CD4-positive, alpha-beta T cell treated with Interleukin-15 for 1 hour (primary cell): ENCODE results near the gene CLASP2.
A peak's percentile ranks its signal among the peaks of the same experiment; 100 is the strongest.
"Not testable (repeated sequence)": the region's sequence is repeated elsewhere in the genome, so short reads cannot be mapped to it uniquely, and the experiment has no call there.

Experiments used
- DNase-seq: peaks from one replicate; pipeline ENCODE4 v3.0.0-alpha.2; 2020

CLASP2 gene

GRCh38 chr3:33682770-33683169 is 35.3 kb downstream of the CLASP2 start:
- no peak for DNase-seq

DNA sequence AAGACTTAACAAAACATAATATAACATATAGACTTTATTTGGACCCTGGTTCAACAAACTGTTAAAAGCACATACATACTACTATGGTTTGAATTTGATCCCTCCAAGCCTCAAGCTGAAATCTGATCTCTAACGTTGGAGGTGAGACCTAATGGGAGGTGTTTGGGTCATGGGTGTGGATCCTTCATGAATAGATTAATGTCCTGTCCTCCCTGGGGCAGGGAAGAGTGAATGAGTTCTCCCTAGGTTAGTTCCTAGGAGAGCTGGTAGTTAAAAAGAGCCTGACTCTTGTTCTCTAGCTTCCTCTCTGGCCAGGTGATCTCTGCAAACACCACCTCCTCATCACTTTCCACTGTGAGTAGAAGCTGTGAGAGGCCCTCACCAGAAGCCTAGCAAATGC is 36.4 kb downstream of the CLASP2 start:
- DNase-seq, result no peak

DNA sequence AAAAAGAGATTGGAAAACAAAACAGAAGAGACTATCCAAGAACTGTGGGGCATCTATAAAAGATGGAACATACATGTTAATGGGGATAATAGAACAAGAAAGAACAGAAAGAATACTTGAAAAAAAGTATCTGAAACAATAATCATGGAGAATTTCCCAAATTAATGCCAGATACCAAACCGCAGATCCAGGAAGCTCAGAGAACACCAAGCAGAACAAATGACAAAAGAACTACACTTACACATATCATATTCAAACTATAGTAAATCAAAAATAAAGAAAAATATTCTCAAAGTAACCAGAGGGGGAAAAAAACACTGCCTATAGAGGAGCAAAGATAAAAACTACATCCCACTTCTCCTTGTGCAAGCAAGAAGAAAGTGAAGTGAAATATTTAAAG is 40.0 kb downstream of the CLASP2 start:
- DNase-seq, result no peak

DNA sequence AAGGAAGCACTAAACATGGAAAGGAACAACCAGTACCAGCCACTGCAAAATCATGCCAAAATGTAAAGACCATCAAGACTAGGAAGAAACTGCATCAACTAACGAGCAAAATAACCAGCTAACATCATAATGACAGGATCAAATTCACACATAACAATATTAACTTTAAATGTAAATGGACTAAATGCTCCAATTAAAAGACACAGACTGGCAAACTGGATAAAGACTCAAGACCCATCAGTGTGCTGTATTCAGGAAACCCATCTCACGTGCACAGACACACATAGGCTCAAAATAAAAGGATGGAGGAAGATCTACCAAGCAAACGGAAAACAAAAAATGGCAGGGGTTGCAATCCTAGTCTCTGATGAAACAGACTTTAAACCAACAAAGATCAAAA is 44.6 kb downstream of the CLASP2 start:
- not testable (repeated sequence) for DNase-seq

GRCh38 chr3:33668618-33669017 is 49.4 kb downstream of the CLASP2 start:
- DNase-seq, result no peak

GRCh38 chr3:33665294-33665693 is 52.8 kb downstream of the CLASP2 start:
- no peak for DNase-seq

DNA sequence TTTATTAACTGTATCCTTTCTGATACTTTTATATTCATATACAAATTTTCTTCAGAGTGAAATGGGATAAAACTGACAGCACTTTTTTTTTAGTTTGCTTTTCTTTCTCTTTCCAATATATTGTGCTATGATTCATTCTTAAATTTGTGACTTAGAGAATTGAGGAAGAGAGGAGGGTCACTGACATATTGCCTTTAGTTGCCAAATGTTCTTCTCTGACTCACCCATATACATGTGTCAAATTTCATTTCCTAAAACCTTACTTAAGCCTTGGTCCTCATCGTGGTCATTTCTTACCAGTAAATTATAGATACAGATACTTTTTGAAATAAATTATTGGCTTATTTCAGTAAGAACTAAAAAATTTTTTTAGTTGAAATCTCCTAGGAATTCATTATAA is 53.9 kb downstream of the CLASP2 start:
- no peak for DNase-seq

GRCh38 chr3:33663042-33663441 is 55.0 kb downstream of the CLASP2 start:
- no peak for DNase-seq

DNA sequence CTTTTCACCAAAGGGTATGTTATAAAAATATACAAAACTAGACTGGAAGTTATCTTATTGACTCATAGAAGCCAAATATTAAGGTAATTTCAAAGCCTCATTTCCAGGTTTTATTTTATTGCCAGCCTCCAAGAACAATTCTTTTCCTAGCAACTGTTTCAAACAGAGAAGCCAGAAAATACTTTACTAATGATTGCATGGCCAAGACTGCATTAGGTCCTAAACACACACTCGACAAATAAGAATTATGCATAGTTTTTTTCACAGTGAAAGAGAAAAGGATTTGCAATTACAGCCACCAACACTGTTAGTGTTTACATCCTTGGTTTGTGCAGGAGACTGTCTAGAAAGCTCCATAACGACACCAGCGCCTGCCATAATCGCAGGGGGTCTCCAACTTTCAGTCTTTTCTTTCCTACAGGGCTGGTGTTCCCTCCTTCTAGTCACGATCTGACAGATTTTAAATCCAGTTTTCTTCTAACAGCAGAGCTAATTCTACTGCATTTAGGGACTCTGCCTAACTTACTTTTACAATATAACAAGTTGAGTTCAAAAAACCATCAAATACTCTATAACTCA is 58.1 kb downstream of the CLASP2 start:
- no peak for DNase-seq

GRCh38 chr3:33658991-33659848 is 58.8 kb downstream of the CLASP2 start:
- DNase-seq, result peak; percentile 47

- DNase-seq, result no peak
Measured at GRCh38 chr3:33658621-33658990, 59.4 kb downstream of the CLASP2 start.

GRCh38 chr3:33658039-33658438 is 60.0 kb downstream of the CLASP2 start:
- no peak for DNase-seq

- no peak for DNase-seq
Measured at GRCh38 chr3:33652736-33653135, 65.3 kb downstream of the CLASP2 start.

DNA sequence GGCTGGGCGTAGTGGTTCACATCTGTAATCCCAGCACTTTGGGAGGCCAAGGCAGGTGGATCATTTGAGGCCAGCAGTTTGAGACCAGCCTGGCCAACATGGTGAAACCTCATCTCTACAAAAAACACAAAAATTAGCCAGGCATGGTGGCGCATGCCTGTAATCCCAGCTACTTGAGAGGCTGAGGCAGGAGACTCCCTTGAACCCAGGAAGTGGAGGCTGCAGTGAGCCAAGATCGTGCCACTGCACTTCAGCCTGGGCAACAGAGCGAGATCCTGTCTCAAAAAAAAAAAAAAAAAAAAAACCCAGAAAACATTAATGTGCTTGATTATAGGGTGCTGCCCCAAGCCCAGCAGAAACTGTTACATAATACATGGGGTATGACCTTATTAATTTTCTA is 67.0 kb downstream of the CLASP2 start:
- not testable (repeated sequence) for DNase-seq

DNA sequence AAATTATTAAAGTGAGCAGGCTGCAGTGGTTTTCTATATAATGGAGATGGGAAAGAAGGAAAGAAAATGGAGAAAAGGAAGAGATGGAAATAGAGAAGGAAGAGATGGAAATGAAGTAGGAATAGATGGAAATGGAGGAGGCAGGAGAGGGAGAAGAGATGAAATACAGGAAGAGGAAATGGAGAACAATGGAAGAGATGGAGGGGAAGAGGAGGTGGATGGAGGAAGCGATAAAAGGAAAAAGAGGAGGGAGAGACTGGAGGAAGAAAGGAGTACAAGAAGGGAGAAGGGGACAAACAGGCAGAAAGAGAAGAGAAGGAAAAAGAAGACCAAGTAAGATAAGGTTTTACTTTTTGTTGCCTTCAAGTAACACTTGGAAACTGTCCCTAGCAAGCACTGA is 67.6 kb downstream of the CLASP2 start:
- DNase-seq, result no peak

- no peak for DNase-seq
Measured at GRCh38 chr3:33648793-33649192, 69.3 kb downstream of the CLASP2 start.

DNA sequence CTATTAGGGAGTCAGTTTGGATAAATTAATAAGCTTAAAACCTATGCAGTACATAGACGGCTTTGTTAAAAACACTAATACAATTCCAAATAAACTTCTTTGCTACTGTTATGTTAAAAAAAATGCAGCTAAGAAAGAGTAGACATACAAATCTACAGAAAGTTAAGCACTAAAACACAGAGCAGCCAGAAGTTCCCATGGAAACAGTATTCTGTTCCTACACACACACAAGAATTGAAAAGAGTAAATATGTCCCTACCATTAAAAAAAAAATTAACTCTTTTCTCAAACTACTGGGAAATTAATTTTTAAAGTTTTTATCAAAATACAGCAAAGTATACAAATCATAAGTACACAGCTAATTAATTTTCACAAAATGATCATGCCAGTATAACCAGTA is 71.6 kb downstream of the CLASP2 start:
- no peak for DNase-seq

GRCh38 chr3:33645060-33645647 is 72.9 kb downstream of the CLASP2 start:
- no peak for DNase-seq

- no peak for DNase-seq
Measured at GRCh38 chr3:33644582-33644981, 73.5 kb downstream of the CLASP2 start.

DNA sequence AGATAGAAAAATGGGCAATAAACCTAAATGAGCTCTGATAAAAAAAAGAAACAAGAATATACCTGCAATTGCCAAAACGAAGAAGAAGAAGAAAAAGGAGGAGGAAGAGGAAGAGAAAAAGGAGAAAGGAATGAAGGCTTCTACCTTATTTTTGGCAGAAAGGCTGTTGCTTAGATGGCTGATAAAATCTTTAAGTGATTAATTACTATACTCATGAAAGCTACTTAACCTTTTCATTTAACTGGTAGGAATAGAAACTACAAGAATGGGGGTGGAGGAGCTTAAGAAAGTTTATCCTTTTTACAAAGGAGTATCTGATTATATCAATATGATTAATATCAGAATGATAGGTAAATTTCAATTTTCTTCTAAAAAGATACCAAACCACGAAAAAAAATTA is 75.2 kb downstream of the CLASP2 start:
- no peak for DNase-seq

- no peak for DNase-seq
Measured at GRCh38 chr3:33639889-33640288, 78.2 kb downstream of the CLASP2 start.

GRCh38 chr3:33637482-33637881 is 80.6 kb downstream of the CLASP2 start:
- no peak for DNase-seq

DNA sequence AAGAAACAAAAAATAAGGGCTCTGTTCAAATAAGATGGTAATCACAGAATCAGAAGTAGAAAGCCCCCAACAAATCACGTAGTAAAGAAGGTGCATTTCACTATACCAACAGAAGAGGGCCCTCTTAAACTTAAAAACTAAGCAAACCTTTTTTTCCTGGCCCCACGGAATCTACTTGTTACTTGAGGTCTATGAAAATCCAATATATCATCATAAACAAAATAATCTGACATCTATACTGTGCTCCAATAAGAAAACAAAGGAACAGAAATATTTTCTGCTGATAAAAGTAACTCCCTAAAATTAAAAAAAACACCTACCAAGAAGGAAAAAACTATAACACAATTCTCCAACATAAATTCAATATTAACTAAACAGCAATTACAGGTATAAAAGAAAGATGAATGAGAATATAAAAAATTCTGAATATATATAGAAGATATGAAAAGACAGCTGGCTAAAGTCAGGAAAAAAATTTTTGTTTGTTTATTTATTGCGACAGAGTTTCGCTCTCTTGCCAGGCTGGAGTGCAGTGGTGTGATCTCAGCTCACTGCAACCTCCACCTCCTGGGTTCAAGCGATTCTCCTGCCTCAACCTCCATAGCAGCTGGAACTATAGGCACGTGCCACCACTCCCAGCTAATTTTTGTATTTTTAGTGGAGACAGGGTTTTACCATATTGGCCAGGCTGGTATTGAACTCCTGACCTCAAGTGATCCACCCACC is 81.8 kb downstream of the CLASP2 start:
- DNase-seq, result no peak

DNA sequence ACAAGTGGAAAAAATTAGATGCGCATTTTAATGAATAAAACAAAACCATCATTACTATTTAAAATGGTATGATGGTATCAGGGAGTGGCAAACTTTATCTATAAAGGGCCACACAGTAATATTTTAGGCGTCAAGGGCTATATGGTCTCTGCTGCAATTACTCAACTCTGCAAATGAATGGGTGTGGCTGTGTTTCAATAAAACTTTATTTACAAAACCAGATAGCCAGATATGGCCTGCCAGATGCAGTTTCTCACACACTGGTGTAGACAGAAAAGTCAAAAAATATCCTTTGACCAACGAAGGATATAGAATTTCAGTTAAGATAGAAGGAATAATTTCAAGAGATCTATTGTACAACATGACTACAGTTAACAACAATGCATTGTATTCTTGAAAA is 83.8 kb downstream of the CLASP2 start:
- DNase-seq, result no peak
